Spleen (tissue), 7 donors: ENCODE results near the gene IL18RAP.

Source experiments
- POLR2AphosphoS5 ChIP-seq, 3 donors: sonication (generic); formaldehyde crosslinking; IDR thresholded peaks; one replicate each; pipeline ENCODE4 v1.5.1; 2017; ENCODE audit warnings: antibody characterized with exemption in 3 of 3
- TF ChIP-seq, protein P1 (sequence below), 11 experiments: fragments of 200-600 bp in 7 of 11; fragments of 450-650 bp in 4 of 11; sonication (generic) in 4 of 11; IDR thresholded peaks in 8 of 11; conservative IDR thresholded peaks in 3 of 11; 1 replicate in 7 of 11; 2 replicates in 4 of 11; pipeline versions ENCODE4 v1.4.0 to v1.8.0; 2016 to 2021; ENCODE audit warnings: antibody characterized with exemption in 11 of 11, inconsistent platforms in 4 of 11, mild to moderate bottlenecking in 1 of 11
- donor health status: DM: no; HTN: no; CAD: no; lungs with moderate emphysema.
- donor health status: DM: no; HTN: no; CAD: no.
- donor health status: DM: no; HTN: no; CAD: no.

- TF ChIP-seq, protein P1, sequence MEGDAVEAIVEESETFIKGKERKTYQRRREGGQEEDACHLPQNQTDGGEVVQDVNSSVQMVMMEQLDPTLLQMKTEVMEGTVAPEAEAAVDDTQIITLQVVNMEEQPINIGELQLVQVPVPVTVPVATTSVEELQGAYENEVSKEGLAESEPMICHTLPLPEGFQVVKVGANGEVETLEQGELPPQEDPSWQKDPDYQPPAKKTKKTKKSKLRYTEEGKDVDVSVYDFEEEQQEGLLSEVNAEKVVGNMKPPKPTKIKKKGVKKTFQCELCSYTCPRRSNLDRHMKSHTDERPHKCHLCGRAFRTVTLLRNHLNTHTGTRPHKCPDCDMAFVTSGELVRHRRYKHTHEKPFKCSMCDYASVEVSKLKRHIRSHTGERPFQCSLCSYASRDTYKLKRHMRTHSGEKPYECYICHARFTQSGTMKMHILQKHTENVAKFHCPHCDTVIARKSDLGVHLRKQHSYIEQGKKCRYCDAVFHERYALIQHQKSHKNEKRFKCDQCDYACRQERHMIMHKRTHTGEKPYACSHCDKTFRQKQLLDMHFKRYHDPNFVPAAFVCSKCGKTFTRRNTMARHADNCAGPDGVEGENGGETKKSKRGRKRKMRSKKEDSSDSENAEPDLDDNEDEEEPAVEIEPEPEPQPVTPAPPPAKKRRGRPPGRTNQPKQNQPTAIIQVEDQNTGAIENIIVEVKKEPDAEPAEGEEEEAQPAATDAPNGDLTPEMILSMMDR (IDR thresholded peaks at IDR 0.05 in 8 of 11, conservative IDR thresholded peaks at IDR 0.05 in 3 of 11): no peak
- no peak for TF ChIP-seq POLR2AphosphoS5 (IDR thresholded peaks at IDR 0.05)
These were observed 10.8 kb upstream of the IL18RAP start for GRCh38 chr2:102412199-102412598.
